Activated CD8-positive, alpha-beta memory T cell treated with anti-CD3 and anti-CD28 coated beads for 4 hours (primary cell): ENCODE results near the gene LST1.

ENCODE experiments used
- DNase-seq, 2 donors: peaks; one replicate each; pipeline ENCODE4 v3.0.0-alpha.2; 2020; ENCODE audit warnings: low read depth in 2 of 2

The LST1 gene

DNA sequence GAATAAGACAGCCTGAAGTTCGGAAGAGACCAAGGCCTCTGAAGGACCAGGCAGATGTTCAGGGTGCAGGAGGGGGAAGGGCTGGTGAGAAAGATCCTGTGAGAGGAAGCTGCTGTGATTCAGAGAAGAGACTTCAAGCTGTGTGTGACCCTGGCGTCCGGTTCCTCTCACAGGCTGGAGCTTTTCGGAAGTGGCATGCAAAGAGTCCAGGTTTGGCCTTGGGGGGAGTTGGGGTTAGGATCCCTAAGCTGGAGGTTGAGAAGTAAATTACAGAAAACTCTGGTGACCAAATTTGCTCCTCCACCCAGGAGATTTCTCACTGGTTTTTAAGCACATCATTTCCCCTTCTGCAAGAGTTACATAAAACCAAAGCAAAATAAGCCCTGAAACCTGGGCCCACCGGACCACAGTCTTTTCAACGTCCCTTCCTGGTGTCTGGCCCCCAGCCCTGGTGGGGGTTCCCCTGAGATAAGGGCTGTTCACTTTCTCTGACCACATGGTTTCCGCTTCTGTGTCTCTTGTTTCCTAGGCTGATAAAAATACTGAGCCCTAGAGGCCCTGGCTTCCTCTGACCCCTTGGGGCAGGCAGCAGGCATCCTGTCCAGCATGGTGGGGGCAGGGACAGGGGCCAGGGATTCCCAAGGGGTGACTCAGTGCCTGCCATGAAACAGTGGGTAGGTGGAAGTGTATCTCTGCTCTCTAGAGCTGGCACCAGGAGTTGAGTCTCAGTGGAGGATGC is 25.9 kb upstream of the LST1 start:
- no peak for DNase-seq

DNA sequence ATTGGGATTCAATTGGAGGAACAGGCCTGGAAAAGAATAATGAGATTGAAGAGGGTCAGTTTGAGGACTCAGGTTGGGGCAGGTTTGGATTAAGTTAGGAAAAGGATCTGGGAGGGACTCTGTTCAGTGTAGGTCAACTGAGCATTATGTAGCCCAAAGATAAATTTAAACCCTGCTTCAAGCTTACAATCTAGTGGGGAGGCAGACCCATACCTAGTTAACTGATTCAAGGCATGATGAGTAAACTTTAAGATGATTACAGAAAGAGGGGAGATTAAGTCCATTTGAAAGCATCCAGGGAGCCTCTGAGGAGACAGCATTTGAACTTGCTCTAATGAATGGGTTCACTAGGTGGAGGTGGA is 25.4 kb upstream of the LST1 start:
- DNase-seq, result no peak

- DNase-seq, result no peak
These were observed 18.3 kb upstream of the LST1 start for GRCh38 chr6:31567531-31568370.

GRCh38 chr6:31568537-31568961 is 17.5 kb upstream of the LST1 start:
- DNase-seq, result peak in 1 of 2 donors; percentile 66

DNA sequence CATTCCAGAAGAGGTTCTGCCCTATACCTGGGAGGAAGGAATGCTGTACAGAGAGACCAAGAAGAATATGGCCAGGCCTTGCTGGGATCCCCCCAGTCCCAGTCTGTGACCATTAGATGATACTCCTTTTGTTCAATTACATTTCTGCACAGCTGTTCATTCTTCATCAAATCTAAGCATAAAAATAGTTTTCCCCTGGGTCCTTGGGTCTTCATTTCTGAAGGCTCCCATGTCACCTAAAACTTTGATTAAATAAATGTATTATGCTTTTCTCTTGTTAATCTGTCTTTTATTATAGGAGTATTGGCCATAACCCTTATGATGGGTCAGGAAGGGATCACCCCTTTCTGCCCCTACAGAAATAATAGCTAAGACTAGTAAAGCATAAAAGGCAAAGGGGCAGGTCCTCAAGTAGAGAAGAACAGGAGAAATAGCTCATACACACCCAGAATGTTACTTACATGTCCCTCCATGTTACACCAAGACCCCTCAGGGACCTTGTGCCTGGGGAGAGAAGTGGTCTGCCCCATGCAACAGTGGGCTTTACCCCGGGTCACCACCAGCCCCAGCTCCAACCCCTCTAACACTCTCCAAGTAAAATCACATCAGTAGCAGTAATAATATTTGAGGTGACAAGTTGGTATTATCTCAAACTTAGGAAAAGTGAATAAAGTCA is 16.1 kb upstream of the LST1 start:
- no peak for DNase-seq

DNA sequence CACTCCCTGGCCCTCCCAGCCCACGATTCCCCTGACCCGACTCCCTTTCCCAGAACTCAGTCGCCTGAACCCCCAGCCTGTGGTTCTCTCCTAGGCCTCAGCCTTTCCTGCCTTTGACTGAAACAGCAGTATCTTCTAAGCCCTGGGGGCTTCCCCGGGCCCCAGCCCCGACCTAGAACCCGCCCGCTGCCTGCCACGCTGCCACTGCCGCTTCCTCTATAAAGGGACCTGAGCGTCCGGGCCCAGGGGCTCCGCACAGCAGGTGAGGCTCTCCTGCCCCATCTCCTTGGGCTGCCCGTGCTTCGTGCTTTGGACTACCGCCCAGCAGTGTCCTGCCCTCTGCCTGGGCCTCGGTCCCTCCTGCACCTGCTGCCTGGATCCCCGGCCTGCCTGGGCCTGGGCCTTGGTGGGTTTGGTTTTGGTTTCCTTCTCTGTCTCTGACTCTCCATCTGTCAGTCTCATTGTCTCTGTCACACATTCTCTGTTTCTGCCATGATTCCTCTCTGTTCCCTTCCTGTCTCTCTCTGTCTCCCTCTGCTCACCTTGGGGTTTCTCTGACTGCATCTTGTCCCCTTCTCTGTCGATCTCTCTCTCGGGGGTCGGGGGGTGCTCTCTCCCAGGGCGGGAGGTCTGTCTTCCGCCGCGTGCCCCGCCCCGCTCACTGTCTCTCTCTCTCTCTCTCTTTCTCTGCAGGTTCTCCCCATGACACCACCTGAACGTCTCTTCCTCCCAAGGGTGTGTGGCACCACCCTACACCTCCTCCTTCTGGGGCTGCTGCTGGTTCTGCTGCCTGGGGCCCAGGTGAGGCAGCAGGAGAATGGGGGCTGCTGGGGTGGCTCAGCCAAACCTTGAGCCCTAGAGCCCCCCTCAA is 13.8 kb upstream of the LST1 start, which contains the start of gene LTA:
LTA (plus strand) TSS at position 249 of the 871 bp plus-strand sequence; CDS start at position 703, 454 bp downstream.
- DNase-seq, result no peak

- DNase-seq, result no peak
These were observed 12.6 kb upstream of the LST1 start for GRCh38 chr6:31573239-31574105.

- no peak for DNase-seq
These were observed 11.7 kb upstream of the LST1 start for GRCh38 chr6:31574106-31575061.

DNA sequence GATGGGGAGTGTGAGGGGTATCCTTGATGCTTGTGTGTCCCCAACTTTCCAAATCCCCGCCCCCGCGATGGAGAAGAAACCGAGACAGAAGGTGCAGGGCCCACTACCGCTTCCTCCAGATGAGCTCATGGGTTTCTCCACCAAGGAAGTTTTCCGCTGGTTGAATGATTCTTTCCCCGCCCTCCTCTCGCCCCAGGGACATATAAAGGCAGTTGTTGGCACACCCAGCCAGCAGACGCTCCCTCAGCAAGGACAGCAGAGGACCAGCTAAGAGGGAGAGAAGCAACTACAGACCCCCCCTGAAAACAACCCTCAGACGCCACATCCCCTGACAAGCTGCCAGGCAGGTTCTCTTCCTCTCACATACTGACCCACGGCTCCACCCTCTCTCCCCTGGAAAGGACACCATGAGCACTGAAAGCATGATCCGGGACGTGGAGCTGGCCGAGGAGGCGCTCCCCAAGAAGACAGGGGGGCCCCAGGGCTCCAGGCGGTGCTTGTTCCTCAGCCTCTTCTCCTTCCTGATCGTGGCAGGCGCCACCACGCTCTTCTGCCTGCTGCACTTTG is 10.7 kb upstream of the LST1 start, which contains the start of gene TNF:
TNF (plus strand) TSS at position 231 of the 567 bp plus-strand sequence; CDS start at position 408, 177 bp downstream.
- DNase-seq, result peak in 1 of 2 donors; percentile 78

- no peak for DNase-seq
These were observed 10.0 kb upstream of the LST1 start for GRCh38 chr6:31575952-31576685.

GRCh38 chr6:31576897-31577578 is 9.0 kb upstream of the LST1 start:
- DNase-seq, result no peak

DNA sequence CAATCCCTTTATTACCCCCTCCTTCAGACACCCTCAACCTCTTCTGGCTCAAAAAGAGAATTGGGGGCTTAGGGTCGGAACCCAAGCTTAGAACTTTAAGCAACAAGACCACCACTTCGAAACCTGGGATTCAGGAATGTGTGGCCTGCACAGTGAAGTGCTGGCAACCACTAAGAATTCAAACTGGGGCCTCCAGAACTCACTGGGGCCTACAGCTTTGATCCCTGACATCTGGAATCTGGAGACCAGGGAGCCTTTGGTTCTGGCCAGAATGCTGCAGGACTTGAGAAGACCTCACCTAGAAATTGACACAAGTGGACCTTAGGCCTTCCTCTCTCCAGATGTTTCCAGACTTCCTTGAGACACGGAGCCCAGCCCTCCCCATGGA is 8.5 kb upstream of the LST1 start:
- DNase-seq, result no peak

DNA sequence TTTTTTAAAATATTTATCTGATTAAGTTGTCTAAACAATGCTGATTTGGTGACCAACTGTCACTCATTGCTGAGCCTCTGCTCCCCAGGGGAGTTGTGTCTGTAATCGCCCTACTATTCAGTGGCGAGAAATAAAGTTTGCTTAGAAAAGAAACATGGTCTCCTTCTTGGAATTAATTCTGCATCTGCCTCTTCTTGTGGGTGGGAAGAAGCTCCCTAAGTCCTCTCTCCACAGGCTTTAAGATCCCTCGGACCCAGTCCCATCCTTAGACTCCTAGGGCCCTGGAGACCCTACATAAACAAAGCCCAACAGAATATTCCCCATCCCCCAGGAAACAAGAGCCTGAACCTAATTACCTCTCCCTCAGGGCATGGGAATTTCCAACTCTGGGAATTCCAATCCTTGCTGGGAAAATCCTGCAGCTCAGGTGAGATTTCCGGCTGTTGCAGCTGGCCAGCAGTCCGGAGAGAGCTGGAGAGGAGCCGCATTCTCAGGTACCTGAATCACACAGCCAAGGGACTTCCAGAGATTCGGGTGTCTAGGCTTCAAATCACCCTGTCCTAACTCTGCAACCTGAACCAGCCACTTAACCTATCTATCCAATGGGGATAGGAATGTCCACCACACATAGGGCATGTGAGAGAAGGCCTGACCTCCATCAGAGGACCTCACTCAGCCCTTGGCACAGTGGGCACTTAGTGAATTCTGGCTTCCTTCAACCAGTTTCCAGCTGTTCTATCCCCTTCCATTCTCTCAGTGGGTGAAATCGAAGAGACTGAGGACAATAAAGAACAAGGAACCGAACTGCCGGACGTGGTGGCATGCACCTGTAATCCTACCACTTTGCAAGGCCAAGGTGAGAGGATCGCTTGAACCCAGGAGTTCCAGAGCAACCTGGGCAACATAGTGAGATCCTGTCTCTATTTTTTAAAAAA is 7.6 kb upstream of the LST1 start:
- DNase-seq, result no peak

DNA sequence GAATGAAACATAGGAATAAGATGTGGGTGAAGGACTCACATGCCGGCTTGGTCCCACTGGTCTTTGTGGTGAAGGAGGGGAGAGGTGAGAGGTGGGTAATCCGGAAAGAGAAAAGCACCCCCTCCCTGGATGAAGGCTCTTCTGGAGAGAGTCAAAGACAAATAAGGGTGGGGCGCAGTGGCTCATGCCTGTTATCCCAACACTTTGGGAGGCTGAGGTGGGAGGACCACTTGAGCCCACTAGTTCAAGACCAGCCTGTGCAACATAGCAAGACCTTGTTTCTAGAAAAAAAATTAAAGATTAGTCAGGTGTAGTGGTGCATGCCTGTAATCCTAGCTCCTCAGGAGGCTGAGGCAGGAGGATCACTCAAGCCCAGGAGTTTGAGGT is 7.0 kb upstream of the LST1 start:
- no peak for DNase-seq

DNA sequence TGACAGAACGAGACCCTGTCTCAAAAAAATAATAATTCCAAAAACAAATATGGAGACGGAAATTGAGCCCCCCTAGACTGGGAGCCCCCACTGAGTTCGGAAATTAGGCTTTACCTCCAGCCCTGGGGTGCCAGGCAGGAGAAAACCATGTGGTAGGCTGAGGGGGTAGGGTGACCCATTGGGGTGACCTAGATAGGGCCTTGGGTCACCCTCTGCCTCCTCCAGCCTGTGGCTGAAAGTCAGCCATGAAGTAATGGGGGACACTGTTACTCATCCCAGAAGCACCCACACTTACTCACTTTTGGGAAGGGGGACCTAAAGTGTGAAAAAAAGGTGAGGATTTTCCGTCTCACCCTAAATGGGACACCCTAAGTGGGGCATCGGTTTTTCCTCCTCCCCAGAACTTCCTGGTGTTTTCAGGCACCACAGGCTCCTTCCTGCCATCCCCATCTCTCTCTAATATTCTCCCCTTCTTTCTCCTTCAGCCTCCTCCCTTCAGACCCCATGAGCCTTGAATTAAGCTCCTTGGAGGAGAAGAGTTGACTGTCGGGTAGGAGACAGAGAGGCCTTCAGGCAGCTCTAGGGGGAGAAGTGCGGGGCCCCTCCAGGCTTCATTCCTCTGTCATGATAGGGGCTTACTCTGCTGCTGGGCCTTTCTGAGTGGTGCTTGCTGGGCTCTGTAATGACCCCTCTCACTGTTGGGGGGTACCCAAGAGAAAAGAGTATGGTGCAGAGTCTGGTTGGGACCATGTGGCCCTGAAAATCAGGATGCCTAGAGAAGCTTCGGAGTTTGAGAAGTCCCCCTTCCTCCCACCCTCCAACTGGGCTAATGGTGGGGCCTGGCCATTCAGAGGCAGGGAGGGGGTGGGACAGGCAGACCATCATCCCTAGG is 6.3 kb upstream of the LST1 start:
- DNase-seq, result no peak

- no peak for DNase-seq
These were observed 5.7 kb upstream of the LST1 start for GRCh38 chr6:31580438-31580740.
